BE2C (cell line): ENCODE measurements around the gene PTPN9.
A peak's percentile ranks its signal among the peaks of the same experiment; 100 is the strongest.
"Not testable (repeated sequence)": the region's sequence is repeated elsewhere in the genome, so short reads cannot be mapped to it uniquely, and the experiment has no call there.

Experiments used
- DNase-seq: peaks from one replicate; pipeline ENCODE4 v3.0.0-alpha.2; 2020
- H3K27me3 ChIP-seq: fragments of 250-450 bp; sonication (Bioruptor Pico); 2 replicates; pipeline ENCODE4 v1.5.1; 2020; ENCODE audit warnings: mild to moderate bottlenecking
- H3K36me3 ChIP-seq: fragments of 250-450 bp; sonication (Bioruptor Pico); 2 replicates; pipeline ENCODE4 v1.5.1; 2020; ENCODE audit warnings: mild to moderate bottlenecking
- H3K4me1 ChIP-seq: fragments of 250-450 bp; sonication (Bioruptor Pico); 2 replicates; pipeline ENCODE4 v1.5.1; 2020
- H3K4me3 ChIP-seq: 2 replicates; pipeline ENCODE4 v1.5.1; 2011; ENCODE audit warnings: low read depth, low read length
- H3K9me3 ChIP-seq: fragments of 250-450 bp; sonication (Bioruptor Pico); 2 replicates; pipeline ENCODE4 v1.5.1; 2020
- CTCF ChIP-seq: IDR thresholded peaks from 2 replicates; pipeline ENCODE4 v1.5.1; 2012; ENCODE audit warnings: mild to moderate bottlenecking, low read depth, low read length

Gene PTPN9

GRCh38 chr15:75584121-75584520, 5.0 kb upstream of the PTPN9 start:
- Histone ChIP-seq H3K4me3 (no peak overlapping the region), H3K9me3 (no peaks in the 10 kb centered on the region), H3K36me3 (no peaks in the 10 kb centered on the region), H3K4me1 (peaks cover 4% of the 10 kb centered on the region), H3K27me3 (no peaks in the 10 kb centered on the region)
- DNase-seq, result no peak
- no peak for TF ChIP-seq CTCF

- no peak overlapping the region for H3K4me3 ChIP-seq
- no peaks in the 10 kb centered on the region for H3K9me3 ChIP-seq
- no peaks in the 10 kb centered on the region for H3K36me3 ChIP-seq
- H3K4me1 ChIP-seq, result peaks cover 4% of the 10 kb centered on the region
- no peak for DNase-seq
- no peak for TF ChIP-seq CTCF
- H3K27me3 ChIP-seq, result no peaks in the 10 kb centered on the region
Observed at GRCh38 chr15:75583701-75584100, 4.6 kb upstream of the PTPN9 start.

GRCh38 chr15:75582943-75583342, 3.8 kb upstream of the PTPN9 start:
- H3K27me3 ChIP-seq, DNase-seq, H3K9me3 ChIP-seq, H3K4me1 ChIP-seq, H3K36me3 ChIP-seq, H3K4me3 ChIP-seq: not testable (repeated sequence)

- no peaks in the 10 kb centered on the region; the same call in 1 of the 2 replicates for H3K9me3 ChIP-seq
- TF ChIP-seq CTCF, result no peak
- peak overlapping the region; percentile 98 for H3K4me3 ChIP-seq
- peaks cover 4% of the 10 kb centered on the region for H3K4me1 ChIP-seq
- DNase-seq, result peak; percentile 34
- no peaks in the 10 kb centered on the region for H3K27me3 ChIP-seq
- H3K36me3 ChIP-seq, result peaks cover 4% of the 10 kb centered on the region
Observed at GRCh38 chr15:75578173-75578947, 755 bp downstream of the PTPN9 start.

- no peaks in the 10 kb centered on the region for H3K27me3 ChIP-seq
- no peak for TF ChIP-seq CTCF
- DNase-seq, result no peak
- H3K9me3 ChIP-seq, result no peaks in the 10 kb centered on the region; the same call in 1 of the 2 replicates
- peaks cover 4% of the 10 kb centered on the region for H3K36me3 ChIP-seq
- H3K4me1 ChIP-seq, result peaks cover 4% of the 10 kb centered on the region
- H3K4me3 ChIP-seq, result peak overlapping the region; percentile 98
Observed at GRCh38 chr15:75577401-75578172, 1.5 kb downstream of the PTPN9 start.

GRCh38 chr15:75573648-75574384, 5.3 kb downstream of the PTPN9 start:
- TF ChIP-seq CTCF, result no peak
- no peak overlapping the region for H3K4me3 ChIP-seq
- H3K9me3 ChIP-seq, result no peaks in the 10 kb centered on the region; the same call in 1 of the 2 replicates
- peaks cover 14% of the 10 kb centered on the region for H3K36me3 ChIP-seq
- H3K4me1 ChIP-seq, result no peaks in the 10 kb centered on the region
- no peaks in the 10 kb centered on the region for H3K27me3 ChIP-seq
- no peak for DNase-seq
